Measurements from ENCODE around the gene ATP1A2.

ATP1A2 gene

DNA sequence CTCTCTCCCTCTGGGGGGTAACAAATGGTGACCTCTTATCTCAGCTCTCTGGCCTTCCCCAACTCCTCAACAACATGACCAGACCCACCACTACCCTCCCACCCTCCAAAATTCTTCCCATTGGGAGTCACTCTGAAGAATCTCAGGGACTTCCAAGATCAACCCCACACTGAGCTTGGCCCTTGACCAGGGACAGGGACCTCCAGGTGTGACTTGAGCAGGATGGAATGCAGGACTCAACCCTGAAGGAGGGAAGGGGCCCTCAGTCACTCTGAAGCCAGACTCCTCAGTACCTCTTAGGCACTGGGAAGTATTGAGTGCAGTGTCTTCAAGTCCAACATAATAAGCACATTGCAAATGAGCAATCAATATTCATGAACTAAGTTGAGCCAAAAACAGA is 76.7 kb downstream of the ATP1A2 start:
- Histone ChIP-seq H3F3A (ENCODE audit: insufficient read depth) (no peaks in the 10 kb centered on the region), H3K27me3 (ENCODE audit: low read length) (no peaks in the 10 kb centered on the region), H4K20me1 (ENCODE audit: low read depth, low read length) (no peaks in the 10 kb centered on the region), H3K36me3 (ENCODE audit: low read length) (no peaks in the 10 kb centered on the region), H3K4me2 (ENCODE audit: low read depth, low read length, poor library complexity, severe bottlenecking) (no peak overlapping the region), H3K79me2 (ENCODE audit: insufficient read depth, low read length) (no peaks in the 10 kb centered on the region), H3K9ac (ENCODE audit: low read length) (no peak overlapping the region), H2AFZ (ENCODE audit: low read depth, low read length, severe bottlenecking) (no peak overlapping the region), H3K4me3 (ENCODE audit: insufficient read depth, low read length, poor library complexity, severe bottlenecking) (no peak overlapping the region), H3K27ac (ENCODE audit: low read depth, low read length) (no peak overlapping the region), H3K9me3 (ENCODE audit: insufficient read depth, low read length) (no peaks in the 10 kb centered on the region), H3K9me2 (replicated peaks; ENCODE audit: insufficient read depth, low read length) (no peaks in the 10 kb centered on the region)
- TF ChIP-seq CTCF (IDR thresholded peaks at IDR 0.05; ENCODE audit: insufficient read depth, low read length, poor library complexity, severe bottlenecking) (no peak), EZH2phosphoT487 (conservative IDR thresholded peaks at IDR 0.05; ENCODE audit: low read length) (no peak)

Measured in SU-DHL-6 (cell line).